Measurements from ENCODE around the gene POLG2. TPM values are rescaled to one million over a fixed set of nuclear protein-coding genes. Genes with fewer than 3 reads are reported as not detected.

POLG2 gene
- total RNA-seq, 2 donors from 2014 or later = 38.8 to 40.9 TPM

Other genes with a start within 250 kb of the POLG2 start
- 10 to 100 TPM in 1 of 2 donors, 1 to 10 TPM in 1; 9.4 to 14.9 TPM for gene TEX2, start 233.8 kb downstream of the POLG2 start, total RNA-seq
- gene PECAM1, start 106.2 kb downstream of the POLG2 start, total RNA-seq = under 1 TPM; 0.09 to 0.19 TPM
- gene MILR1, start 47.9 kb downstream of the POLG2 start, total RNA-seq = not detected
- 100 to 1,000 TPM; 485 to 742 TPM for gene DDX5, start 9.2 kb upstream of the POLG2 start, total RNA-seq
- 10 to 100 TPM; 45.3 to 63.4 TPM for gene CEP95, start 9.9 kb upstream of the POLG2 start, total RNA-seq
- gene SMURF2, start 165.3 kb upstream of the POLG2 start, total RNA-seq = 10 to 100 TPM; 13.4 to 14.2 TPM